Mesendoderm (in vitro differentiated cells): ENCODE results near the gene CASP10.
A peak's percentile ranks its signal among the peaks of the same experiment; 100 is the strongest.
"Not testable (repeated sequence)": the region's sequence is repeated elsewhere in the genome, so short reads cannot be mapped to it uniquely, and the experiment has no call there.

Experiments
- DNase-seq: peaks from one replicate; pipeline ENCODE4 v3.0.0; 2013
- H2AK5ac ChIP-seq: 2 replicates; pipeline ENCODE4 v1.6.1; 2013; ENCODE audit warnings: low read length, inconsistent platforms
- H2BK120ac ChIP-seq: 2 replicates; pipeline ENCODE4 v1.6.1; 2013; ENCODE audit warnings: low read depth, mild to moderate bottlenecking, low read length, moderate library complexity, mixed read lengths
- H2BK15ac ChIP-seq: replicated peaks from 2 replicates; pipeline ENCODE4 v1.6.1; 2013; ENCODE audit warnings: low read depth, mild to moderate bottlenecking, moderate library complexity
- H2BK5ac ChIP-seq: 2 replicates; pipeline ENCODE4 v1.6.1; 2013; ENCODE audit warnings: low read length, inconsistent platforms
- H3K18ac ChIP-seq: 2 replicates; pipeline ENCODE4 v1.6.1; 2013; ENCODE audit warnings: mild to moderate bottlenecking, low read length, mixed read lengths
- H3K23ac ChIP-seq: one replicate; pipeline ENCODE4 v1.6.1; 2013; ENCODE audit warnings: low read length
- H3K27ac ChIP-seq: 2 replicates; pipeline ENCODE4 v1.5.1; 2013; ENCODE audit warnings: low read depth, mild to moderate bottlenecking, inconsistent platforms, low read length, moderate library complexity
- H3K27me3 ChIP-seq: 2 replicates; pipeline ENCODE4 v1.6.1; 2013; ENCODE audit warnings: low read length, control low read depth, mild to moderate bottlenecking, inconsistent platforms; ENCODE audit not compliant: insufficient read depth, poor library complexity
- H3K36me3 ChIP-seq: 2 replicates; pipeline ENCODE4 v1.6.1; 2013; ENCODE audit warnings: low read length, inconsistent platforms; ENCODE audit not compliant: control insufficient read depth, insufficient read depth
- H3K4ac ChIP-seq: one replicate; pipeline ENCODE4 v1.6.1; 2013; ENCODE audit warnings: low read depth, mild to moderate bottlenecking, low read length, moderate library complexity
- H3K4me1 ChIP-seq: 2 replicates; pipeline ENCODE4 v1.6.1; 2013; ENCODE audit warnings: low read depth, low read length, inconsistent platforms; ENCODE audit not compliant: control insufficient read depth
- H3K4me2 ChIP-seq: 2 replicates; pipeline ENCODE4 v1.6.1; 2013; ENCODE audit warnings: low read length
- H3K4me3 ChIP-seq: 2 replicates; pipeline ENCODE4 v1.5.1; 2013; ENCODE audit warnings: mild to moderate bottlenecking, low read length
- H3K56ac ChIP-seq: one replicate; pipeline ENCODE4 v1.6.1; 2013; ENCODE audit warnings: low read length
- H3K79me1 ChIP-seq: 2 replicates; pipeline ENCODE4 v1.6.1; 2013; ENCODE audit warnings: low read length, inconsistent platforms
- H3K79me2 ChIP-seq: 2 replicates; pipeline ENCODE4 v1.6.1; 2013; ENCODE audit warnings: mild to moderate bottlenecking, low read length; ENCODE audit not compliant: control insufficient read depth, insufficient read depth
- H3K9ac ChIP-seq: 2 replicates; pipeline ENCODE4 v1.6.1; 2013; ENCODE audit warnings: low read length, inconsistent platforms
- H4K5ac ChIP-seq: one replicate; pipeline ENCODE4 v1.6.1; 2013; ENCODE audit warnings: low read length
- H4K8ac ChIP-seq: one replicate; pipeline ENCODE4 v1.6.1; 2013; ENCODE audit warnings: low read depth, mild to moderate bottlenecking, control low read depth, low read length, moderate library complexity
- WGBS: extraction: QIAGEN DNeasy Blood & Tissue Kit; methylation state at CpG from one replicate; pipeline ENCODE4 v1.1.7; 2013; ENCODE audit warnings: low lambda C conversion rate, missing lambda C conversion rate; ENCODE audit not compliant: insufficient coverage; ENCODE audit errors: extremely low coverage; 5-methylcytosine and 5-hydroxymethylcytosine counted together

Gene CASP10

DNA sequence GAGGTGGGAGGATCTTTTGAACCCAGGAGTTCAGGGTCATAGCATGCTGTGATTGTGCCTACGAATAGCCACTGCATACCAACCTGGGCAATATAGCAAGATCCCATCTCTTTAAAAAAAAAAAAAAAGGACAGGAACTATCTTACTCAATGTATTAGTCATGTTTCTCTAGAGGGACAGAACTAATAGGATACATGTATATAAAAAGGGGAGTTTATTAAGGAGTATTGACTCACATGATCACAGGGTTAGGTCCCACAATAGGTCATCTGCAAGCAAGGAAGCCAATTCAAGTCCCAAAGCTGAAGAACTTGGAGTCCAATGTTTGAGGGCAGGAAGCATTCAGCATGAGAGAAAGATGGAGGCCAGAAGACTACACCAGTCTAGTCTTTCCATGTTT lies 18.8 kb upstream of the CASP10 start:
- Histone ChIP-seq H4K5ac (no peak overlapping the region), H3K27ac (no peak overlapping the region), H3K27me3 (no peaks in the 10 kb centered on the region), H3K4ac (no peak overlapping the region), H3K36me3 (peaks cover 2% of the 10 kb centered on the region), H4K8ac (no peak overlapping the region), H3K56ac (no peak overlapping the region), H3K9ac (no peak overlapping the region), H3K23ac (no peak overlapping the region), H2AK5ac (no peak overlapping the region), H3K18ac (no peak overlapping the region), H3K79me1 (no peaks in the 10 kb centered on the region), H3K4me1 (no peaks in the 10 kb centered on the region), H2BK120ac (no peak overlapping the region), H2BK5ac (no peak overlapping the region), H3K4me3 (no peak overlapping the region), H3K79me2 (no peaks in the 10 kb centered on the region), H2BK15ac (no peak overlapping the region), H3K4me2 (no peak overlapping the region)
- WGBS, result no CpG with 5 or more reads among the region's 1 CpG
- no peak for DNase-seq

DNA sequence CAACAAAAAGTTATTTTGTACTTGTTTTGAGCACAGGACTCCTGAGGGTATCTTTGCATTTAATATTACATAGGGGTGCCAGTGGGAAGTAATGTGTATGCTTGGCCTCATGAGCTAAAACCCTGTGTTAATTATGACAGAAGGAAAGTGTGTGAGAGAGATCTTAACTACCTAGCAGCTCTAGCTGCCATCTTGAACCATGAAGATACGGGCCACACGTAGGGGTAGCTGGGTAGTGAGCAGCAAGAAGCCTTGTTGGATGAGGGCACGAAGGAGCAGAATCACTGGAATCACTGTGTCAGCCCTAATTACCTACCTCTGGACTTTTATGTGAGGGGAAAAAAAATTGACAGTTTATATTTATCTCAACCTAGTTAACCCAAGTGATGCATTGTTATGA lies 15.4 kb upstream of the CASP10 start:
- no peak overlapping the region for H3K4me3 ChIP-seq
- H3K36me3 ChIP-seq, result peaks cover 2% of the 10 kb centered on the region
- H3K18ac ChIP-seq, result no peak overlapping the region
- no peak overlapping the region for H3K56ac ChIP-seq
- H3K4ac ChIP-seq, result no peak overlapping the region
- H3K27me3 ChIP-seq, result no peaks in the 10 kb centered on the region
- no peak overlapping the region for H2BK15ac ChIP-seq
- H3K23ac ChIP-seq, result no peak overlapping the region
- H3K4me2 ChIP-seq, result no peak overlapping the region
- no peak overlapping the region for H3K27ac ChIP-seq
- H2AK5ac ChIP-seq, result no peak overlapping the region
- no peak overlapping the region for H2BK5ac ChIP-seq
- no peaks in the 10 kb centered on the region for H3K4me1 ChIP-seq
- H3K79me1 ChIP-seq, result no peaks in the 10 kb centered on the region
- H3K79me2 ChIP-seq, result no peaks in the 10 kb centered on the region
- H2BK120ac ChIP-seq, result no peak overlapping the region
- no peak overlapping the region for H4K5ac ChIP-seq
- DNase-seq, result no peak
- WGBS, result no CpG with 5 or more reads among the region's 3 CpGs
- no peak overlapping the region for H4K8ac ChIP-seq
- H3K9ac ChIP-seq, result no peak overlapping the region

DNA sequence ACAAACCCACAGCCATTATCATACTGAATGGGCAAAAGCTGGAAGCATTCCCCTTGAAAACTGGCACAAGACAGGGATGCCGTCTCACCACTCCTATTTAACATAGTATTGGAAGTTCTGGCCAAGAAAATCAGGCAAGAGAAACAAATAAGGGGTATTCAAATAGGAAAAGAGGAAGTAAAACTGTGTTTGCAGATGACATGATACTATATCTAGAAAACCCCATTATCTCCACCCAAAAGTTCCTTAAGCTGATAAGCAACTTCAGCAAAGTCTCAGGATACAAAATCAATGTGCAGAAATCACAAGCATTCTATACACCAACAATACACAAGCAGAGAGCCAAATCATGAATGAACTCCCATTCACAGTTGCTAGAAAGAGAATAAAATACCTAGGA lies 14.4 kb upstream of the CASP10 start:
- not testable (repeated sequence) for H3K36me3 ChIP-seq

DNA sequence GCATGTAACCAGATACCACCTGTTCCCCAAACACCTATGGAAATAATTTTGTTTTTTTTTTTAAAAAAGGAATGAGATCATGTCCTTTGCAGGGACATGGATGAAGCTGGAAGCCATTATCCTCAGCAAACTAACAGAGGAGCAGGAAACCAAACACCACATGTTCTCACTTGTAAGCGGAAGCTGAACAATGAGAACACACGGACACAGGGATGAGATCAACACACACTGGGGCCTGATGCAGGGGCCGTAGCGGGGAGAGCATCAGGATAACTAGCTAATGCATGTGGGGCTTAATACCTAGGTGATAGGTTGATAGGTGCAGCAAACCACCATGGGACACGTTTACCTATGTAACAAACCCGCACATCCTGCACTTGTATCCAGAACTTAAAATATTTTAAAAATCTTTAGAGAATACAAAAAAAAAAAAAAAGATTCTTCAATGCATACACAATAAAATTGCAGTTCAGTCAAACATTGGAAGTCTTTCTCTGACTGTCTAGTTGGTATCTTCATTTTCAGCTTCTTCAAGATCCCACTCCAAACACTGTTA lies 11.6 kb upstream of the CASP10 start:
- H2BK15ac ChIP-seq, result no peak overlapping the region
- no peak overlapping the region for H2BK120ac ChIP-seq
- H3K27me3 ChIP-seq, result no peaks in the 10 kb centered on the region
- no peaks in the 10 kb centered on the region for H3K4me1 ChIP-seq
- no peak overlapping the region for H4K8ac ChIP-seq
- H2BK5ac ChIP-seq, result no peak overlapping the region
- no peak overlapping the region for H3K4me2 ChIP-seq
- H3K9ac ChIP-seq, result no peak overlapping the region
- H4K5ac ChIP-seq, result no peak overlapping the region
- WGBS, result no CpG with 5 or more reads among the region's 6 CpGs
- no peak overlapping the region for H3K56ac ChIP-seq
- no peak overlapping the region for H3K27ac ChIP-seq
- H3K4me3 ChIP-seq, result no peak overlapping the region
- H3K4ac ChIP-seq, result no peak overlapping the region
- H2AK5ac ChIP-seq, result no peak overlapping the region
- no peak overlapping the region for H3K23ac ChIP-seq
- no peak overlapping the region for H3K18ac ChIP-seq
- DNase-seq, result no peak
- H3K79me2 ChIP-seq, result no peaks in the 10 kb centered on the region
- no peaks in the 10 kb centered on the region for H3K36me3 ChIP-seq
- no peaks in the 10 kb centered on the region for H3K79me1 ChIP-seq

More for the DNA sequence above, 14.4 kb upstream of the CASP10 start:
- H3K4me3 ChIP-seq, H3K23ac ChIP-seq, H2BK5ac ChIP-seq, H2BK120ac ChIP-seq, H3K4me1 ChIP-seq, H3K56ac ChIP-seq, H3K4me2 ChIP-seq, H3K9ac ChIP-seq, DNase-seq, H4K5ac ChIP-seq, H3K27me3 ChIP-seq, H2AK5ac ChIP-seq, H3K79me2 ChIP-seq, H2BK15ac ChIP-seq, H3K4ac ChIP-seq, H4K8ac ChIP-seq, H3K18ac ChIP-seq, H3K79me1 ChIP-seq, H3K27ac ChIP-seq: not testable (repeated sequence)
- WGBS, result no CpG with 5 or more reads among the region's 1 CpG

DNA sequence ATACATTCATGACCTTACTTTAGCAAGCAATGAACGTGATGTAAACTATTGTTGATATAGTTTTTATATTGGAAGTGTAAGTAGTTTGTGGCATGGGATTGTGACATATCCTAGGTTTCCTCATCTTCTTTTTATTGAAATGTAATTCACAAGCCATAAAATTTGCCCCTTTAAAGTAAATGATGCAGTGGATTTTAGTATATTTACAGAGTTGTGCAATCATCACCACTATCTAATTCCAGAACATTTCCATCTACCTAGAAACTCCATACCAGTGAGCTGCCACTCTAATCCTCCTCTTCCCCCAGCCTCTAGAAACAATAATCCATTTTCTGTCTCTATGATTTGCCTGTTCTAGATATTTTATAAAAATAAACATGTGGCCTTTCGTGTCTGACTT lies 10.7 kb upstream of the CASP10 start:
- no peaks in the 10 kb centered on the region for H3K4me1 ChIP-seq

DNA sequence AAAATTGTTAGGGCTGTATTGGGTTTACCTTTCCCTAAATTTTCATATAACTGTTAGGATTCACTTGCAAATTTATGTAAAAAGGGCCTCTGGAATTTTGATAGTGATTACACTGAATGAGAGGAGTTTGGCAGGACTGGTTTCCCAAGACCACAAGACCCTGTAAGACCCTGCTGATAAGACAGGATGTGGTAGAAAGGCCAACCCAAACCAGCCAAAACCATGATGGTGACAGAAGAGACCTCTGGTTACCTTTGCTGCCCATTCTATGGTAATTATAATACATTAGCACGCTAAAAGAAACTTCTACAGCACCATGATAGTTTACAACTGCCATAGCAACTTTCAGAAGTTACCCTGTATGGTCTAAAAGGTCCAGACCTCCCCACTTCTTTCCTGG lies 8.3 kb upstream of the CASP10 start:
- no CpG with 5 or more reads among the region's 1 CpG for WGBS
- H3K79me2 ChIP-seq, result no peaks in the 10 kb centered on the region
- H3K36me3 ChIP-seq, result no peaks in the 10 kb centered on the region

More for the DNA sequence above, 10.7 kb upstream of the CASP10 start:
- Histone ChIP-seq H3K27me3 (no peaks in the 10 kb centered on the region), H3K56ac (no peak overlapping the region), H2BK15ac (no peak overlapping the region), H2AK5ac (no peak overlapping the region), H3K4me3 (no peak overlapping the region), H4K8ac (no peak overlapping the region), H3K4ac (no peak overlapping the region), H2BK120ac (no peak overlapping the region), H3K79me1 (no peaks in the 10 kb centered on the region), H3K4me2 (no peak overlapping the region), H3K36me3 (no peaks in the 10 kb centered on the region), H4K5ac (no peak overlapping the region), H3K27ac (no peak overlapping the region), H3K23ac (no peak overlapping the region), H2BK5ac (no peak overlapping the region), H3K18ac (no peak overlapping the region), H3K79me2 (no peaks in the 10 kb centered on the region), H3K9ac (no peak overlapping the region)
- no peak for DNase-seq
- 100% methylated on average over 1 of the region's 2 CpGs for WGBS

More for the DNA sequence above, 8.3 kb upstream of the CASP10 start:
- H2BK120ac ChIP-seq, result no peak overlapping the region
- no peak overlapping the region for H3K4ac ChIP-seq
- no peak overlapping the region for H4K5ac ChIP-seq
- no peak overlapping the region for H2AK5ac ChIP-seq
- H3K56ac ChIP-seq, result no peak overlapping the region
- no peaks in the 10 kb centered on the region for H3K4me1 ChIP-seq
- H3K4me2 ChIP-seq, result no peak overlapping the region
- DNase-seq, result peak; percentile 62
- no peak overlapping the region for H2BK15ac ChIP-seq
- H3K79me1 ChIP-seq, result no peaks in the 10 kb centered on the region
- no peak overlapping the region for H2BK5ac ChIP-seq
- no peak overlapping the region for H4K8ac ChIP-seq
- no peaks in the 10 kb centered on the region for H3K27me3 ChIP-seq
- H3K27ac ChIP-seq, result no peak overlapping the region
- no peak overlapping the region for H3K18ac ChIP-seq
- no peak overlapping the region for H3K9ac ChIP-seq
- no peak overlapping the region for H3K23ac ChIP-seq
- no peak overlapping the region for H3K4me3 ChIP-seq
